GM12872 (cell line): ENCODE data around the gene SNCAIP.

Source experiments
- TF ChIP-seq, protein P1 (sequence below): IDR thresholded peaks from 3 replicates; pipeline ENCODE4 v1.5.1; 2011; ENCODE audit warnings: low read depth, mild to moderate bottlenecking, low read length, moderate library complexity; ENCODE audit not compliant: insufficient read depth

The SNCAIP gene

DNA sequence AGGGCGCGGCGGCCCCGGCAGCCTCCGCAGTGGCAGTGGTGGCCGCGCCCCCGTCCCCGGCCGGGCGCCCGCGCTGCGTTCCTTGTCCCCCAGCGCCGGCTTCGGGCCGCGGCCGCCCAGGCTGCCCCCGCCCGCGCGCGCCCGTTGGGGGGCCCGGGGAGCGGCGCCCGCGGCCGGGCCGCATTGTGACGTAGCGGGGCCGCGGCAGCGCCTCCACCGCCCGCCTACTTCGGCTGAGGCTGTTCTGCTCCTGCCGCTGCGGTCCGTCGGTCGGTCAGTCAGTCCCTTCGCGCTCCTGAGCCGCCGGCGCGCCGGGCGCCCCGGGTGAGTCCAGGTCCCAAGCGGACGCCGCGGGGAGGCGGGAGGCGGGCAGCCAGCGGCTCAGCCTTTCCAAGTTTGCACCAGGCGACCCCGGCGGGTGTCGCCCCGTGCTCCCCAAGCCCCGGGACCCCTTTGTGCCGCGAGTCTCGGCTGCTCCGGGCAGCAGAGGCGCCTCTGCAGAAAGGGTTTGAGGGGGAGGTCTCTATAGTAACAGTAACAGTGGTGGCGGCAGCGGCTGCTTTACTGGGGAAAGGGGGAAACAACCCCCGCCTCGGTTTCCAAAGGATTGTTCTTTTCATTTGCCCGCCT, at the start of gene SNCAIP:
Gene SNCAIP (plus strand): TSS at position 277 of the 630 bp plus-strand sequence. CDS start 78,898 bp downstream, outside the sequence.
- TF ChIP-seq, protein P1, sequence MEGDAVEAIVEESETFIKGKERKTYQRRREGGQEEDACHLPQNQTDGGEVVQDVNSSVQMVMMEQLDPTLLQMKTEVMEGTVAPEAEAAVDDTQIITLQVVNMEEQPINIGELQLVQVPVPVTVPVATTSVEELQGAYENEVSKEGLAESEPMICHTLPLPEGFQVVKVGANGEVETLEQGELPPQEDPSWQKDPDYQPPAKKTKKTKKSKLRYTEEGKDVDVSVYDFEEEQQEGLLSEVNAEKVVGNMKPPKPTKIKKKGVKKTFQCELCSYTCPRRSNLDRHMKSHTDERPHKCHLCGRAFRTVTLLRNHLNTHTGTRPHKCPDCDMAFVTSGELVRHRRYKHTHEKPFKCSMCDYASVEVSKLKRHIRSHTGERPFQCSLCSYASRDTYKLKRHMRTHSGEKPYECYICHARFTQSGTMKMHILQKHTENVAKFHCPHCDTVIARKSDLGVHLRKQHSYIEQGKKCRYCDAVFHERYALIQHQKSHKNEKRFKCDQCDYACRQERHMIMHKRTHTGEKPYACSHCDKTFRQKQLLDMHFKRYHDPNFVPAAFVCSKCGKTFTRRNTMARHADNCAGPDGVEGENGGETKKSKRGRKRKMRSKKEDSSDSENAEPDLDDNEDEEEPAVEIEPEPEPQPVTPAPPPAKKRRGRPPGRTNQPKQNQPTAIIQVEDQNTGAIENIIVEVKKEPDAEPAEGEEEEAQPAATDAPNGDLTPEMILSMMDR: no peak

DNA sequence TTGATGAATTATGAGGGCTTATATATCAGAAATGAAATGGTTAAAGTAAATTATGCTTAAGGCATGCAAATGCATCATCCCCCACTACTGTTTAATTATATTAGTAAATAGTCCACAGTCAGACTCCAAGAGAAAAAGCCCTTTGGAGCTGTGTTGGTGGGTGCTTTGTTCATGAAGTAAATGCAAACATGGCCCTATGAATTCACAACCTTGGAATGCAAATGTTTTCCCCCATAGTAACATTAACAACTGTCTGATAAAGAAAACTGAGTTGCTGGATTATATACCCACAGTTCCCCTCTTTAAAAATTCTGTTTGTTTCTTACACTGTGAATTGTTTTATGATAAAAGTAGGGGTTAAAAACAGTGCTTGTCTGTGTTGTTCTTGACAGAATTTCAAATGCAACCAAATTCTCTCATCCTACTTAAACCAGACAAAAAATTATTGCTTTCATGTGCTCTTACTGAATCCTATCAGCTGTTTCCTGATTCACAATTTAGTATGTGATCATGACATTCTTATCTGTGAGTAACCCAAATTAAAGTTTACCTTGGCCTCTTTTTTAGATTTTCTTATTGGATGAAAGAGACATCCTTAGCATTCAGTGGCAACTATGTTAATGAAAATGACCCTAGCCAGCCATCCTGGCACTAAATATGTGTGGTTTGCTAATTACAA, 48.5 kb upstream of the SNCAIP start:
- TF ChIP-seq, protein P1: no peak

DNA sequence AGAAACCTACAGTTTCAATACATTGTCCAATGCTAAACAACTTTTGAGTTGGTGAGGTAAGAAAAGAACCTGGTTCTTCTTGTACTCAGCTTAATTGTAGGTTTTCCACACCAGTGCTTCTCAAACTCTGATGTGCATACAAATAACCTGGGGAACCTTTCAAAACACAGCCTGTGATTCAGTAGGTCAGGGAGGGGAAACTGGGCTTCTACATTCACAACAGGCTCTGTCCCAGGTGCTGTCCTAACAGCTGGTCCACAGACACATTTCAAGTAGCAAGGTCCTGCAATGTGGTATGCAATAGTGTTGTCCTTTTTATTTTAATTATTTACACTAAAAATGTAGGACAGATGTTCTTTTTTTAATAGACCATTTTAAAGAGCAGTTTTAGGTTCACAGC, 47.4 kb upstream of the SNCAIP start:
- TF ChIP-seq, protein P1: no peak

DNA sequence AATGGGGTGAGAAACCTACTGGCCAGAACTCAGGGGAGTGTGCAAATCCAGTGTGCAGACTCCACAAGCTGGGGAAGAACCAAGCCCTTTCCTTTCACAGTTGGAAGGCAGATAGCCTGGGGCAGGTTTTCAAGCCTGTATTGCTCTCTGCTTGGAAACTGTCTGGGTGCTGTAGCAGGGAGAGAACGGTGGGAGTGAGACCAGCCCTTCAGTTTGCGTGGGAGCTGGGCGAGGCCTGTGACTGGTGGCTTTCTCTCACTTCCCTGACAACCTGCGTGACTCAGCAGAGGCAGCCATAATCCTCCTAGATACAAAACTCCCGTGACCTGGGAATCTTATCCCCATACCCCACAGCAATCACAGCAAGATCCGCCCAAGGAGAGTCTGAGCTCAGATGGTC, 44.9 kb upstream of the SNCAIP start:
- TF ChIP-seq, protein P1: no peak

DNA sequence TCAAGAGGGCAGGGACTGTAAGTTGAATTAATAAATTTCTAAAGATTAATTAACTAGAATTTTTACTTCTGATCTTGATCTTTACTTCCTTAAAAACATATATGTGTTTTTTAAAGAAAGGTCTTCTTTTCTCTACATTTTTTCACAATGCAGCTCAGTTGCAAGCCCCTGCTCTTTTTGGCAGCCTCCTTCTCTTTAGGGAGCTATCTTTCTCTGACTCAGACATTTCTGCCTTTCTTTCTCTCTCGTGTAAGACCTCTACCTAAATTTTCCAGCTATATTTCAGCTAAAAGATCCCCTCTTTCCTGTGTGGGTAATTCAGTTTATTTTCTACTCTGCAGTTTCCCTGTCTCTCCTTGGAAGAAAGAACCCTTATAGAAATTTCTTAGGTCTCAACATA, 38.3 kb upstream of the SNCAIP start:
- TF ChIP-seq, protein P1: no peak

DNA sequence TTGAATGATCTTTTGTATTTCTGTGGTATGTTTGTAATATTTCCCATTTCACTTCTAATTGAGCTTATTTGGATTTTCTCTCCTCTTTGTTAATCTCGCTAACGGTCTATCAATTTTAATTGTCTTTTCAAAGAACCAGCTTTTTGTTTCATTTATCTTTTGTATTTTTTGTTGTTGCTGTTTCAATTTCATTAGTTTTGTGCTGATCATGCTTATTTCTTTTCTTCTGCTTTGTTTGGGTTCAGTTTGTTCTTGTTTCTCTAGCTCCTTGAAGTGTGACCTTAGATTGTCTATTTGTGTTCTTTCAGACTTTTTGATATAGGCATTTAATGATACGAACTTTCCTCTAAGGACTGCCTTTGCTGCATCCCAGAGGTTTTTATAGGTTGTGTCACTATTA, 28.4 kb upstream of the SNCAIP start:
- TF ChIP-seq, protein P1: no peak

DNA sequence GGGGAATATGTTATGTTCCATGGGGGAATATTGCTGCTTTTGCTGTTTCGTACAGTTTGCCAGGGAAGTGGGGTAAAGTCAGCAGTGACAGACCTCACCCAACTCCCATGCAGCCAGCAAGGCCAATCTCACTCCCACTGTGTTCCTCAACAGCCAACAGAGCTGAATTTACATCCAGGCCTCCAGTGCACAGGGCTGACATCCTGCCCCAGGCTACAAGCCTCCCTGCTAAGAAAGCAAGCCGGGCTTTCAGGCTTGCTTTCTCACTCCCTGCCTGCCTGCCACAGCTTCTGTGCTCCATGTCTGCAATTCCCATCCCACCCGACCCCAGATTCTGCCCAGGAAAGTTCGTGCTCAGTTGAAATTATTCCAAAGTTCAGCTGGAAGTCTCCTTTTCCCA, 25.5 kb upstream of the SNCAIP start:
- TF ChIP-seq, protein P1: no peak
